Mesenchymal stem cell (in vitro differentiated cells and primary cell): ENCODE measurements around the gene FAM3A.

Experiments
- DNase-seq: peaks from one replicate; pipeline ENCODE4 v3.0.0-alpha.2; 2013
- H2AFZ ChIP-seq: one replicate; pipeline ENCODE4 v1.6.1; 2013; ENCODE audit warnings: low read depth, mild to moderate bottlenecking, control low read depth, inconsistent platforms, low read length, moderate library complexity
- H2AK5ac ChIP-seq: 2 replicates; pipeline ENCODE4 v1.6.1; 2013; ENCODE audit warnings: low read length, moderate library complexity, mild to moderate bottlenecking, inconsistent platforms; ENCODE audit not compliant: severe bottlenecking
- H2BK120ac ChIP-seq: one replicate; pipeline ENCODE4 v1.6.1; 2013; ENCODE audit warnings: low read depth, mild to moderate bottlenecking, inconsistent platforms, low read length, moderate library complexity
- H2BK12ac ChIP-seq, 2 experiments: one replicate each; pipeline ENCODE4 v1.6.1; 2013; ENCODE audit warnings: inconsistent platforms in 2 of 2, low read length in 2 of 2, mild to moderate bottlenecking in 2 of 2, moderate library complexity in 2 of 2, control low read depth in 1 of 2
- H2BK15ac ChIP-seq: one replicate; pipeline ENCODE4 v1.6.1; 2013; ENCODE audit warnings: mild to moderate bottlenecking, low read depth, inconsistent platforms; ENCODE audit not compliant: poor library complexity, severe bottlenecking
- H2BK5ac ChIP-seq: 2 replicates; pipeline ENCODE4 v1.6.1; 2013; ENCODE audit warnings: low read depth, mild to moderate bottlenecking, low read length, control low read depth, inconsistent platforms; ENCODE audit not compliant: poor library complexity, severe bottlenecking
- H3K14ac ChIP-seq, 2 experiments: one replicate each; pipeline ENCODE4 v1.6.1; 2013; ENCODE audit warnings: inconsistent platforms in 2 of 2, low read length in 2 of 2, control low read depth in 1 of 2, mild to moderate bottlenecking in 1 of 2, moderate library complexity in 1 of 2
- H3K18ac ChIP-seq, 2 experiments: one replicate each; pipeline ENCODE4 v1.6.1; 2013; ENCODE audit warnings: inconsistent platforms in 2 of 2, low read length in 2 of 2, control low read depth in 1 of 2, low read depth in 1 of 2, mild to moderate bottlenecking in 1 of 2
- H3K23ac ChIP-seq, 2 experiments: one replicate each; pipeline ENCODE4 v1.6.1; 2013; ENCODE audit warnings: inconsistent platforms in 2 of 2, low read length in 2 of 2, mild to moderate bottlenecking in 2 of 2, moderate library complexity in 2 of 2, control low read depth in 1 of 2
- H3K27ac ChIP-seq: 2 replicates; pipeline ENCODE4 v1.5.1; 2013; ENCODE audit warnings: mild to moderate bottlenecking, moderate library complexity, low read length, control low read depth, inconsistent platforms; ENCODE audit not compliant: poor library complexity, severe bottlenecking
- H3K27me3 ChIP-seq, 2 experiments: 2 replicates each; pipeline versions ENCODE4 v1.6.1 to v1.7.0; 2013; ENCODE audit warnings: low read length in 2 of 2, mild to moderate bottlenecking in 2 of 2, moderate library complexity in 2 of 2, control low read depth in 1 of 2, inconsistent platforms in 1 of 2; ENCODE audit not compliant: control insufficient read depth in 1 of 2, insufficient read depth in 1 of 2
- H3K36me3 ChIP-seq, 2 experiments: 2 replicates each; pipeline versions ENCODE4 v1.6.1 to v1.7.0; 2013; ENCODE audit warnings: low read length in 2 of 2, control low read depth in 1 of 2, inconsistent platforms in 1 of 2, low read depth in 1 of 2, mild to moderate bottlenecking in 1 of 2; ENCODE audit not compliant: insufficient read depth in 2 of 2, control insufficient read depth in 1 of 2
- H3K4ac ChIP-seq, 2 experiments: one replicate each; pipeline ENCODE4 v1.6.1; 2013; ENCODE audit warnings: inconsistent platforms in 2 of 2, low read length in 2 of 2, mild to moderate bottlenecking in 2 of 2, moderate library complexity in 2 of 2, control low read depth in 1 of 2, low read depth in 1 of 2
- H3K4me1 ChIP-seq: 2 replicates; pipeline ENCODE4 v1.6.1; 2013; ENCODE audit warnings: low read depth, low read length, control low read depth; ENCODE audit not compliant: control insufficient read depth, insufficient read depth
- H3K4me2 ChIP-seq: 2 replicates; pipeline ENCODE4 v1.6.1; 2013; ENCODE audit warnings: low read length, mild to moderate bottlenecking, inconsistent platforms; ENCODE audit not compliant: poor library complexity, severe bottlenecking
- H3K4me3 ChIP-seq, 2 experiments: 2 replicates each; pipeline versions ENCODE4 v1.5.1 to v1.7.0; 2013; ENCODE audit warnings: low read length in 2 of 2, mild to moderate bottlenecking in 2 of 2, control low read depth in 1 of 2, low read depth in 1 of 2; ENCODE audit not compliant: insufficient read depth in 1 of 2
- H3K79me1 ChIP-seq: replicated peaks from 2 replicates; pipeline ENCODE4 v1.6.1; 2013; ENCODE audit warnings: mild to moderate bottlenecking, control low read depth, low read length, inconsistent platforms; ENCODE audit not compliant: poor library complexity, severe bottlenecking
- H3K9ac ChIP-seq: 2 replicates; pipeline ENCODE4 v1.7.0; 2013; ENCODE audit warnings: mild to moderate bottlenecking, low read length, moderate library complexity
- H3K9me3 ChIP-seq: 2 replicates; pipeline ENCODE4 v1.7.0; 2013; ENCODE audit warnings: mild to moderate bottlenecking, low read length; ENCODE audit not compliant: control insufficient read depth
- H4K8ac ChIP-seq: one replicate; pipeline ENCODE4 v1.6.1; 2013; ENCODE audit warnings: inconsistent platforms, mild to moderate bottlenecking, low read length, moderate library complexity
- H4K91ac ChIP-seq: one replicate; pipeline ENCODE4 v1.6.1; 2013; ENCODE audit warnings: mild to moderate bottlenecking, low read length, inconsistent platforms
- WGBS: methylation state at CpG from one replicate; pipeline ENCODE4 v1.1.7; 2013; ENCODE audit warnings: mixed read lengths; 5-methylcytosine and 5-hydroxymethylcytosine counted together

The FAM3A gene

DNA sequence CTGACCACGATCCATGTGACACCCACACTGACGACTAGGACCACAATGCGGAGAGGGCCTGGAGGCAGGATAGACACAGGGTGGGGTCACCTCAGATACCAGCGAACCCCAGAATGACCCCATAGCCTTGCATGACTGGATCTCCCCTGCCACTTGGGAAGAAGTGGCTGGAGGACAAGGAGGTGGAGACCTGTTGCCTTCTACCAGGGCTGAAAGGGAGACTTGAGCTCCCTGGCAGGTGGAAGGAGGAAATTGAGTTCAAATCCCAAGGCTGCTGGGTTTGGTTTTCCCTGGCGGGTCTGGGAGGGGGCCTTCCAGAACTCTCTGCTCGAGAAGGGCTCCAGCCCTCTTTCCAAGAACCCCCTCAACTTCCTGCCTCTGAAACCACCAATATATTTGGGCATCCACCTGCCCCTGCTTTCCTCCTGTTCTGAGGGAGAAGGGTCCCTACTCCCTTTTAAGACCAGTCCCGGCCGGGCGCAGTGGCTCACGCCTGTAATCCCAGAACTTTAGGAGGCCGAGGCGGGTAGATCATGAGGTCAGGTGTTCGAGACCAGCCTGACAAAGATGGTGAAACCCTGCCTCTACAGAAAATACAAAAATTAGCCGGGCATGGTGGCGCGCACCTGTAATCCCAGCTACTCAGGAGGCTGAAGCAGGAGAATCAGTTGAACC is 3.0 kb downstream of the FAM3A start:
- H3K9me3 ChIP-seq: peaks cover 10% of the 10 kb centered on the region
- no peak overlapping the region for H3K27ac ChIP-seq
- no peak overlapping the region for H2BK120ac ChIP-seq
- H2BK12ac ChIP-seq: no peak overlapping the region
- no peak overlapping the region for H3K23ac ChIP-seq
- H3K79me1 ChIP-seq: peaks cover 6% of the 10 kb centered on the region
- H2BK5ac ChIP-seq: no peak overlapping the region
- H3K4me3 ChIP-seq: no peak overlapping the region
- no peak overlapping the region for H3K9ac ChIP-seq
- no peak overlapping the region for H4K8ac ChIP-seq
- H2BK15ac ChIP-seq: no peak overlapping the region
- DNase-seq: no peak
- no peak overlapping the region for H2AFZ ChIP-seq
- no peak overlapping the region for H3K4ac ChIP-seq
- peaks cover 16 to 24% of the 10 kb centered on the region in 2 experiments for H3K36me3 ChIP-seq
- no peak overlapping the region for H3K14ac ChIP-seq
- no peak overlapping the region for H3K18ac ChIP-seq
- WGBS: 95% methylated on average over 16 of the region's 16 CpGs
- H3K27me3 ChIP-seq: no peaks in the 10 kb centered on the region
- H4K91ac ChIP-seq: no peak overlapping the region
- no peak overlapping the region for H2AK5ac ChIP-seq
- no peak overlapping the region for H3K4me2 ChIP-seq
- peaks cover 10% of the 10 kb centered on the region for H3K4me1 ChIP-seq

DNA sequence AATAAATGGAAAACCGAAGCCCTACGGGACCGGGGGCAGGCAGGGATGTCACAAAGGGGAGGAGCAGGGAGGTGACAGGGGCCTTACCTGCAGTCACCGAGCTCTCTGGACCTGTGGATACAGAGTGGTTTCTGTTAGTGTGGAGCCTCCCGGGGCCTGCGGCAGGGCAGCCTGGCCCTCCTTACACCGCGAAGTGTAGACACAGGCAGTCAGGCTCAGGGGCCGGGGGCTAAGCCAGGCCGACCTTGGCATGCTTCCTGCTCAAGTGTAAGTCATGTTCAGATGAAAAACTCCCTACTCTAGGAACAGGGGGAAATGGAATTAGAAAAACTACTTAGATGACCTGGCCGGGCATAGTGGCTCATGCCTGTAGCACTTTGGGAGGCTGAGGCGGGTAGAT is 4.3 kb downstream of the FAM3A start:
- Histone ChIP-seq H3K18ac (no peak overlapping the region), H3K23ac (no peak overlapping the region), H3K4me2 (no peak overlapping the region), H3K9ac (no peak overlapping the region), H4K8ac (peak overlapping the region; percentile 54), H3K4me1 (peaks cover 8% of the 10 kb centered on the region), H3K36me3 (peaks cover 23 to 37% of the 10 kb centered on the region in 2 experiments), H2BK5ac (no peak overlapping the region), H2BK15ac (no peak overlapping the region), H3K27ac (no peak overlapping the region), H3K14ac (no peak overlapping the region), H3K4ac (no peak overlapping the region), H3K4me3 (no peak overlapping the region), H2AFZ (no peak overlapping the region), H3K79me1 (peaks cover 7% of the 10 kb centered on the region), H2BK120ac (no peak overlapping the region), H4K91ac (peak overlapping the region; percentile 7), H3K27me3 (no peaks in the 10 kb centered on the region), H2AK5ac (no peak overlapping the region), H2BK12ac (no peak overlapping the region), H3K9me3 (peaks cover 10% of the 10 kb centered on the region)
- 65% methylated on average over 3 of the region's 12 CpGs for WGBS
- no peak for DNase-seq

DNA sequence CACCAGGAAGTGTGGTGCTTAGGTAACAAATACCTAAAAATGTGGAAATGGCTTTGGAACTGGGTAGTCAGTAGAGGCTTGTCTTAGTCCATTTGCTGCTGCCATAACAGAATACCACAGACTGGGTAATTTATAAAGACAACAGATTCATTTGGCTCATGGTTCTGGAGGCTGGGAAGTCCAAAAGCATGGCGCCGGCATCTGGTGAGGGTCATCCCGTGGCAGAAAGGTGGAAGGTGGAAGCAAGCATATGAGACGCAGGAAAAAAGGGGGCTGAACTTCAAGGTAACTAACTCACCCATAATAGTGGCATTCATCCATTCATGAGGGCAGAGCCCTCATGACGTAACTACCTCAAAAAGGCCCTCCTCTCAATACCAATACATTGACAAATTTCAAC is 6.6 kb downstream of the FAM3A start:
- H3K4ac ChIP-seq: no peak overlapping the region

DNA sequence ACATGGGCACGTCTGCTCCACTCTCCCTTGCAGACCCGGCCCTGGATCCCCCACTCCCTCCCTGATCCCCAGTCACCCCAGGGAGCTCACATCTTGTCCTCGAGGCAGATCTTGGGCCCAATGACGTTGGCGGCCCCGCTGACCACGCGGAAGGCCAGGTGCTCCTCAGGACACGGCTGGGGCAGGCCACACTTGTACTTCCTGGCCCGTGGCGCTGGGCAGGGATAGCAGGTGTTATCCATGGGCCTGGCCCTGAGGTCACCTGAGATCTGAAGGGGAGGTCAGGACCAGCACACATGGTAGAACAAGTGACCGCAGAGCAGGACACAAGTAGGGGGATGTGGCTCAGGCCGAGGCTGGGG is 7.7 kb downstream of the FAM3A start:
- 94% methylated on average over 13 of the region's 13 CpGs for WGBS
- peaks cover 28 to 45% of the 10 kb centered on the region in 2 experiments for H3K36me3 ChIP-seq
- H2BK15ac ChIP-seq: no peak overlapping the region
- no peak overlapping the region for H3K9ac ChIP-seq
- no peak overlapping the region for H4K91ac ChIP-seq
- H2AK5ac ChIP-seq: no peak overlapping the region
- no peak overlapping the region for H2AFZ ChIP-seq
- no peak overlapping the region for H3K4ac ChIP-seq
- no peak overlapping the region for H3K18ac ChIP-seq
- no peak overlapping the region for H4K8ac ChIP-seq
- no peak overlapping the region for H2BK5ac ChIP-seq
- H3K9me3 ChIP-seq: peaks cover 10% of the 10 kb centered on the region
- DNase-seq: no peak
- H3K4me3 ChIP-seq: no peak overlapping the region
- H3K4me1 ChIP-seq: peaks cover 10% of the 10 kb centered on the region
- no peak overlapping the region for H3K27ac ChIP-seq
- H3K14ac ChIP-seq: no peak overlapping the region
- peaks cover 4% of the 10 kb centered on the region for H3K79me1 ChIP-seq
- H2BK12ac ChIP-seq: no peak overlapping the region
- H3K4me2 ChIP-seq: no peak overlapping the region
- H3K23ac ChIP-seq: no peak overlapping the region
- H2BK120ac ChIP-seq: no peak overlapping the region
- H3K27me3 ChIP-seq: no peaks in the 10 kb centered on the region

More for the DNA sequence above, 6.6 kb downstream of the FAM3A start:
- Histone ChIP-seq H3K18ac (no peak overlapping the region), H2AK5ac (no peak overlapping the region), H3K23ac (no peak overlapping the region), H3K14ac (no peak overlapping the region), H2AFZ (no peak overlapping the region), H3K27ac (no peak overlapping the region), H2BK5ac (no peak overlapping the region), H3K79me1 (peaks cover 4% of the 10 kb centered on the region), H3K4me2 (no peak overlapping the region), H3K9me3 (peaks cover 10% of the 10 kb centered on the region), H3K4me1 (peaks cover 10% of the 10 kb centered on the region), H3K27me3 (no peaks in the 10 kb centered on the region), H2BK120ac (no peak overlapping the region), H3K36me3 (peaks cover 28 to 45% of the 10 kb centered on the region in 2 experiments), H3K9ac (no peak overlapping the region), H4K8ac (no peak overlapping the region), H4K91ac (no peak overlapping the region), H3K4me3 (no peak overlapping the region), H2BK15ac (no peak overlapping the region), H2BK12ac (no peak overlapping the region)
- WGBS: 100% methylated on average over 2 of the region's 5 CpGs
- no peak for DNase-seq
